NCI-H69 (cell line): ENCODE measurements around the gene USP54.

Experiments
- DNase-seq: peaks from one replicate; lab custom pipeline; 2025; lab: John Stamatoyannopoulos, UW

The USP54 gene

DNA sequence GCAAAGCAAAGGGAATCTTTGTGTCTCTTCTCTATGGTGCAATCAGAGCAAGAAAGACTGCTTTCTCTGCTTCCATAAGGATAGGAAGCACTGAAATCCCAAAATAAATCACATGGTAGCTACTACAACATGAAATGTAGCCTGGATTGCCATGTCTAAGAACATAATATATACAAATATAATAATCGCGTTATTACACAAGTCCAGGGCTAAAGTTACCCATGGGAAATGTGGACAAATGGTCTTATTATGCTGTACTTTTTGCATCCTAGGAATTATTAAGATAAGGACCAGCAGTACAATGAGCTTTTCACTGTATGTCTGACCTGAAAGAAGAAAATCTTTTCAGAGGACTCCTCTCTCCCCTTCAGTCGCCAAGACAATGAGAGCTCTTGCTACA lies 71.8 kb downstream of the USP54 start:
- no peak for DNase-seq

DNA sequence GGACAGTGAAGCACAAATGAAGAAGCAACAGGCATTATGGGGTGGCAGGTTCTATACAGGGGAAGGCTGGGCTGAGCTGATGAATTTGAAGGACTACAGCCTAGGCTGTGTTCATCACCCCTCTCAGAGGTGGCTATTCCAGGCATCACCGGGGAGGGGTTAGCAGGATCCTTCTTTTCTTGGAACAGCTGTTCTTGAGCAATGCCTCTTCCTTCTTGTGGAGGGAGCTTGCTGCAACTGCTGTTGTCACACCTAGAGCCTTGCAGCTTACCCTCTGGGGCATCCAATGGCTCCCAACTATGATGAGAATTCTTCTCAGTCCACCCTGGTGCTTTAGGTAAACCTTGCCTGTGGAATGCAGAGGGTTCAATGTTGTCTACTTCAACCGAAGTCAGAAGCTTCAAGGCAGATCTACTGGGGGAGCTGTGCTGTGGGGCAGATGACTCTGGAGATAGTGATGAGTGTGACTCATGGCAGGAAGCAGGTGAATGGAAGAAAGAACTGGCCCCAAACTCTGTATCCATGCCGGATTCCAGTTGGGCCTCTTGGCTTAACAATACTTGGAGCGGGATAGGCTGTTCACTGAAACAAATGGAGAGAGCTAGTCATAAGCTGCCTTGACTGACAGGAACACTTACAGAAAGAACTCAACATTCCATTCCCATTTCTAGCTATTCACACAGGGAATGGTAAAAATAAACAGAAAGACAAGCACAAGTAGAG lies 73.8 kb downstream of the USP54 start:
- no peak for DNase-seq

DNA sequence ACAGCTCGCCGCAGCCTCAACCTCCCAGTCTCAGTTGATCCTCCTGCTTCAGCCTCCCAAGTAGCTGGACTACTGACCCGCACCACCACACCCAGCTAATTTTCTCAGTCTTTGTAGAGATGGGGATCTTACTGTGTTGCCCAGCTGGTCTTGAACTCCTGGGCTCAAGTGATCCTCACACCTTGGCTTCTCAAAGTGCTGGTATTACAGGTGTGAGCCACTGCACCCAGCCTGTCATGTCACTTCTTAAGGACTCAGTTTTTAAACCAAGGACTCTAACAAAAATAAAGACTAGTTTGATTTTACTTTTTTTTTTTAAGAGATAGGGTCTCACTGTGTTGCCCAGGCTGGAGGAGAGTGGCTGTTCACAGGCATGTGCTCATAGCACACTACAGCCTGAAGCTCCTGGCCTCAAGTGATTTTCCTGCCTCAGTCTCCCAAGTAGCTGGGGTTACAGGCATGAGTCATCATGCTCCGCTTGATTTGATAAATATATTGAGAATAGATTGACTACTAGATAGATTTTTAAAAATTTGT lies 78.9 kb downstream of the USP54 start:
- DNase-seq, result no peak

DNA sequence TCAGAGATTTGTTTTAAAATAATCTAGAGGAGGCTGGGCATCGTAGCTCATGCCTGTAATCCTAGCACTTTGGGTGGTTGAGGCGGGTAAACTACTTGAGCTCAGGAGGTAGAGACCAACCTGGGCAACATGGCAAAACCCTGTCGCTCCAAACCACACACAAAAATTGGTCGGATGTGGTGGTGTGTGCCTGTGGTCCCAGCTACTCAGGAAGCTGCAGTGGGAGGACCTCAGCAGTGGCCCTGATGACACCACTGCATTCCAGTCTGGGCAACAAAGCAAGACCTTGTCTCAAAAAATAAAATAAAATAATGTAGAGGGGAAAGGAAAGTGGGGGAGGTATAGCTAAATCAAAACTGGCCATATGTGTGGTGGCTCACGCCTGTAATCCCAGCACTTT lies 81.4 kb downstream of the USP54 start:
- DNase-seq, result no peak

DNA sequence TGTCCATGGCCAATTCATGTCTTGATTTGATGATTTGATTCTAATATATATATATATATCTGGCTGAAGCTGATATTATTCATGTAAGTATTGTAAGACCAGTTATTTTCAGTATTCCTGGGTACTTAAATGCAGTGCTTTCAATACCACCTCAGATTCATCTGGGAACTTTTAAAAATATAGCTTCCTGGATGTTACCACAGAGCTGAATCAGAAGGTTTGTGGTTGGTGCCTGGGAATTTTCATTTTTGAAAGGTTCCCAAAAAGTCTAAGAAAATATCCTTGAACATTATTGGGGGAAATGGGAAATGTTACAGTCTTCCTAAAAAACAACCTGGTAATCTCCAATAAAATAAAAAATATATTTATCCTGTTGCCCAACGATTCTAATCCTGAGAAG lies 84.7 kb downstream of the USP54 start:
- no peak for DNase-seq

DNA sequence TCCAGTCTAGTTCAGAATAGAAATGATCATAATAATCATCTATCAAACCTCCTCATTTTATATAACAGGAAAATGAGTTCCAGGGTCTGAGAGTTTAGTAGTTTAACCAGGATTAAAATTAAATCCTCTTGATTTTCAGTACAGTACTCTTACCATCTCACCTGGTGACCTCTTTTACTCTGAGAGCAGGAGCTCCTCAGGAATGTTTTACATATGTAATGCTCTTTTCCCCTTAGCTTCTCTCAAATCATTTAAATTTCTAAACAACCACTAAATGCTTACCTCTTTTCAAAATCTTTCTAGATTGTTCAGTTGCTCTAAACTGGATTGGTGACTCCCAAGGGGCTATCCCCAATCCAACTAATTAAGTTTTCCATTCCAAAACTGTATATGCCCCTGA lies 85.1 kb downstream of the USP54 start:
- DNase-seq, result no peak

DNA sequence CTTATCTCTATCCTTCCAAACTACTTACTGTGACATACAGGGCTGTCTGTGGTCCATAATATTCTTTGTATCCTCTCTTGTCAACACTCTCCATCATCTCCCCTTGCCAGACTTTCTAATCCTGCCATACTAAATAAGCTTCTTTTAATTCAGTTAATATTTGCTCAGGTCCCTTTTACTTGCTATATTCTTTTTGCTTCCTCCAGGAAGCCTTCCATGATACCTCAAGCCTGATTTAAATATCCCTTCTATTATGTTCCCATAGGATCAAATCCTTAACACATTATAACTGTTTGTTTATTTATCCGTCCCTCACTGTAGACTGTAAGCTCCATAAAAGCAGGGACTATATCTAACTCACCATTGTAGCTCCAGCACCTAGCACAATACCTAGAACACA lies 88.1 kb downstream of the USP54 start:
- no peak for DNase-seq

DNA sequence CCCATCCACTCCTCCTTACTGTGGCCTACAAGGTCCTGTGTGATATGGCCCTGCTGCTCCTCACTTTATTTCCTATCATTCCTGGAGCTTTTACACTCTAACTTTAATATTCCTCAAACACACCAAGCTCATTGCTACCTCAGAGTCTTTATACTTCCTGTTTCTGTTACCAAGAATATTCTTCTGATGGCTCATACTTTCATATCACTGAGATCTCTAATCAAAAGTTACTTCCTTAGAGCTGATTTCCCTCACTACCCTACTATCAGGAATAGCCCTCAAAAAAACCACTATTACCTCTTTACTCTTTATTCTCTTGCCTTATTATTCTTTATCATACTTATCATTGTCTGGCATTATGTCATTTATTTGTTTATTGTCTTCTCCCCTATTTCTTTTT lies 89.5 kb downstream of the USP54 start:
- DNase-seq, result no peak

DNA sequence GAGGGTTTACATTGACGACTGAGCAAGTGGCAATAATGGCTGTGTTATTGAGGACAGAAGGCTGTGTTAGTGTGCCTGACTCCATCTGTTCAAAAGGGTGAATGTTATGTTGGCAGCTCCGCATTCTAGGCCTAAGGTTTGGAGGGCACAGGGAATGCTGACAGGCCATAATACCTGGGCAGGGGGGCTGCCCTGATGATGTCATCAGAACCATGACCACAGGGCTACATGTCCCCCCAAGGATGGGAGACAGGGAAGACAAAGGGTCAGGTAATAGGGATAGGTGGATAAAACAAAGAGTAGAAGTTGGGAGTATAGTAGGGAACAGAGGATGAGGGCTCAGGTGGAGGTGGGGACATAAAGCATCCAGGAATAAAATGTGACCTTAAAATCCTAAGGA lies 93.5 kb downstream of the USP54 start:
- no peak for DNase-seq

DNA sequence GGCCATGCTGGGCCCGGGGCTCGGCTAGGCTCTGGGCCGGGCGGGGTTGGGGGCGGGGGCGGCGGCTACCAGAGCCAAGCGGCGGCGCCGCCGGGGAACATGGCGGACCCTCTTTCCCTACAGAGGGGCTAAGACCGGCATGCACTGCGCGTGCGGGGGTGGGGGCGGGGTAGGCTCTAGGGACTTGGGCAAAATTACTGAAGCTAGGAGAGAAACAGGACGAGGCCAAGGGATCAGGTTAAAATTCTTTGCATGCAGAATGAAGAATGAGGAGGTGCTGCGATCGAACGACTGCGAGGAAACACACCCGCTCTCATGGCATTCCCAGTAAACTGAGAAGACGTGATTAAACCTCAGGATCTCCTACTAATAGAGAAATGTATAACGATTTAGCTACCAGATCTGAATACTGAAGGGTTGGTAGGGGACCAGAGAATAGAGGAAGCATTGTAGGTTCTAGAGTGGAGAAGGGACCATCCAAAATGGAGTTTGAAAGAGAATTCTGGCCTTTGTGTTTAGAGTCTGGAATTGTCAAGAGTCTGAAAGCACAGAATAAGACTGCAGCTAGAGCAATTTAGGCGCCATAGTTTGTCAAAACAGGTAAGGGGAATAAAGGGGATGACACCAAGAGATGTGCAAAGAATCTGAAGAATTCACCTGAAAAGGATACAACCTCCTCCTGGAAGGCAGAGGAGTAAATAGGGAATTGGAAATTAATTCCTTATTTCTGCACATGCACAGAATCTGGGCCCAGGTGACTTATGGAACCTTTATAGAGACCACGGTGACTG lies 95.1 kb downstream of the USP54 start, which contains the start of gene PPP3CB:
TSS of gene PPP3CB (minus strand) at position 141 of the 791 bp plus-strand sequence. CDS start at position 6, 135 bp downstream.
- DNase-seq, result peak; percentile 93

DNA sequence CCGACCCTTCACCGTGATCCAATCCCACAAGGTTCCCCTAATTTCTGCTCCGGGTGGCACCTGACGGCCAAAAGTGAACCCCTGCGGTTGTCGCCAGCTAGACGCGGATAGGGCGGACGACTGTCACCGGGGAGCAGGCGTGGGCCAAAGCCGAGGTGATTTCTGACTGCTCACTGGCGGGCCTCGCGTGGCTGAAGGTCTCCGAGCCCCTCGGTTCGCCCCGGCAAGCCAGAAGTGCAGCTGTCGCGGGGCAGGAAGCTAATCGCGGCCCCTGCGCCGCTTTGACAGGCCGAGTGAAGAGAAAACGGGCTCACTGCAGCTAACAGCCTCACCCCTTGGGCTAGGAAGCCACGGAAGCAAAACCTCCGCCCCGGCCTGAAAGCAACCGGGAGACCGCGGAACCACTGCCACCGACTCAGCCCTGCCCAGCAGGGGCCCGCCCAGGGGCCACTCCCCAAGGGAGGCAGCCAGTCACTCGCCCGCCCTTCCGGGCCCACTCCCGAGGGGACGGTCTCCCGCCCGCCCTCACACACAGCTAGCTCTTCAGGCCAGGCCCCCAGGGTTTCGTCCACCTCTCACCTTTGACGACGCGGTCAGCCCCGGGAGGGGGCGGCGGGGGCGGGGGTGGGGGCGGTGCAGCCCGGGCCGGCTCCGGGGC lies 95.8 kb downstream of the USP54 start:
- DNase-seq, result peak; percentile 87

DNA sequence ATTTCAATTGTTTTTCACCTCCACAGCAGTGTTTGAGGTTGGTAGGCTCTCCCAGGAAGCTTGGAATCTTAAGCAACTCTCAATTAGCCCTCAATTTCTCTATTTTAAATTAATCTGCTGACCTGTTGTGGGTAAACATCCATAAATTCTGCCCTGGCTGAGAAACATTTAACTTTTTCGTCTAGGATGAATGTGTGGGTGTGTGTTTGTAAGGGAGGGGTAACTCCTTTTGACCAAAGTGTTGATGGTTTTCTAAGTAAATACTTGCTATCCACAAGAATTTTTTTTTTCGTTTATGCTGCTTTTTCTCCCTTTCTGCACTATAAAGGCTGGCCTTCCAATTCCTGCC lies 96.3 kb downstream of the USP54 start:
- no peak for DNase-seq

DNA sequence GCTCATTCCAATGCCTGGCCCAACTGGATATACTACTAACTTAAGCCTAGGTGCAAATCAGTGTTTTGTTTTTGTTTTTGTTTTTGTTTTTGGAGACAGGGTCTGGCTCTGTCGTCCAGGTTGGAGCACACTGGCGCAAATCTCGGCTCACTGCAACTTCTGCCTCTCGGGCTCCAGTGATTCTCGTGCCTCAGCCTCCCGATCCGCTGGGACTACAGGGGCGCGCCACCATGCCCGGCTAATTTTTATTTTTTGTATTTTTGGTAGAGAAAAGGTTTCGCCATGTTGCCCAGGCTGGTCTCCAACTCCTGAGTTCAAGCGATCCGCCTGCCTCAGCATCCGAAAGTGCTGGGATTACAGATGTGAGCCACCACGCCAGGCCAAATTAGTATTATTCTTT lies 96.9 kb downstream of the USP54 start:
- DNase-seq, result no peak

DNA sequence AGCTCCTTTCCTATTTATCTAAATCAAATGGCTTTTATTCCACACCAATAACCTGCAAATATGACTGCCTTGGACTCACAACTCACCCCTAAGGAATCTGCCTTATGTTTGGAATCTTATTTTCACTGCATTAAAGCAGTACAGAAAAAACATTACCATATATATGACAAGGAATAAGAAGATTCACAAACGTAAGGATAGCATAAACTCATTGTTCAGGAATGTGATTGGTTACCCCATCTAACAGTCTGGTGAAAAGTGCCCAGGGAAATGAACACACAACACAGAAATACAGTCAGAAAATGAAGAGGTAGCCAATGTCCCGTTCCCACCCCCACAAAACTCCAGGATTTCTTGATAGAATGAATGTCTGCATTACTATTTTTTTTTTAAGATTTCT lies 97.4 kb downstream of the USP54 start:
- DNase-seq, result no peak

DNA sequence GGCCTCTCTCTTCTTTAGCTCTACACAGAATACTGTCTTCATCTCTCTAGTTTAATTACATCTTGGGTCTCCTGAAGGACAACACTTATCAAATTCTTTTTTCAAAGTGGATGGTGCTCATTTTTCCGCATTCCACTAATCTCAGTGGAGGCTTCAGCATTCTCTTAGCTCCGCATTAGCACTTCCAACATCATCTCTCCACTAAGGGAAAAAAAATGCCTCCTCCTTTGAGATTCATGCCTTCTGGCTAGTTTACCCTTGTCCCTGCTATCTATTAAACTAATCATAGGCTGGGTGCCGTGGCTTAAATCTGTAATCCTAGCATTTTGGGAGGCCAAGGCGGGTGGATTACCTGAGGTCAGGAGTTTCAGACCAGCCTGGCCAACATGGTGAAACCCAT lies 104.5 kb downstream of the USP54 start:
- no peak for DNase-seq

DNA sequence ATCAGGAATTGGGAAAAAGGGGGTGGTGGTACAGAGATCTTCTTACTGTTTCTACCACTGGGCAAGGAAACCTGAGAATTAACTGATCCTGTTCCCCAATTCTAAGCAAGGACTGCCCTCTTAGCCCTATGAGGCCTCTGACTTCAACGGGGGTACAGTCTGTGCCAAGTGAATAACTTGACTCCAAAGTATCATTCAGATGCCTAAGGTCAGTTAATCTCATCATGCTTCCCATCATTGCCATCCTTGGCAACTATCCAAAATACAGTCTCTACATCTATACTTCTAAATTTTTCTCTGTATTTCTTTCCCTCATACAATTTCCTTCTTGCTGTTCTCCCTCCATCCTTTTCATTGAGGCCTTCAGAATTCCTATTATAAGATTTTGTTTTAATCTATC lies 105.8 kb downstream of the USP54 start:
- no peak for DNase-seq

DNA sequence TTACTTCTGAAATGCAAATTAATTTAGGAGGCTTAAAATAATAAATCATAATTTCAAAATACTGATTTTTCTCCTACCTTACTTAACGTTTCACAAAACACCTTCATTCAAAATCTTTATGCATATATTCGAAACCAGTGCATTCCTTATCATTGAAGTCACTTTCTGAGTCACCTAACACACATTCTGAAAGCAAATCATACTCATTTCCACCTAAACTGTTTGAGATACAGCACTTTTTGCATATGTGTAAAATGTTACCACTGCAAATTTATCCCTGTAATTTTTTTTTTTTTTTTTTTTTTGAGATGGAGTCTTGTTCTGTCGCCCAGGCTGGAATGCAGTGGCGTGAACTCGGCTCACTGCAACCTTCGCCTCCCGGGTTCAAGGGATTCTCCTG lies 111.0 kb downstream of the USP54 start:
- DNase-seq, result no peak

DNA sequence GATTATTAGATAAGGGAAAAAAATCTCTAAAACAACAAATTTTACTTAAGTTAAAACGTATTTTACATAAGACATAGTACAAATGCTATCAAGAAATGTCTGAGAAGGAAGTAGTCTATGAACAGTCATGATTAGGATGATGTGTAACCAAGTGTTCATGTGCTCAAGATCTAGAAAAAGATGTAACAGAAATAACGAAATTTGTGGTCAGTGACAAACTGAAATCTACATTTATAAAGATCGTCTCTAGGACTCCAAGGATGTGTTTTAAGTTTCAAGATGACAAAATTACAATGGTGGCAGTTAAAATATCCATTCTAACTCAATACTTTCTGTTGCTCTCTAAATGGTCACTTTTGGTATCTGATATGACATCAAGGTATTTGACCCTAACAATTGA lies 112.5 kb downstream of the USP54 start:
- no peak for DNase-seq

DNA sequence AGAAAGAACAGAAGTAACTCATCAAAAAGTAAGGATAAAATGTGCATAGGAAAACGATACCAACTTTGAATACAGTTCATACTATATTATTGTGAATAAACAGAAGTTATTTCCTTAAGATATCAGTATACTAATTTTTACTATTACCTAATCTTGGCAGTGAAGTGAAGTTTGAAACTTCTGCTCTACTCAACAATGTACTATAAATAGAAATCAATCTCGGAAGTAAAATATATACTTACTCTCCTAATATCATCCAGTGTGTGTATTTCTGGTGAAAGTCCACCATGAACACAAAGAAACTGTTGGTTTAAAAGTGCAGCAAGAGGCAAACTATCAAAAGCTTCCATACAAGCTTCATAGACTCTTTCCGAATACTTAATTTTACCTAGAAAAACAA lies 119.9 kb downstream of the USP54 start:
- no peak for DNase-seq

DNA sequence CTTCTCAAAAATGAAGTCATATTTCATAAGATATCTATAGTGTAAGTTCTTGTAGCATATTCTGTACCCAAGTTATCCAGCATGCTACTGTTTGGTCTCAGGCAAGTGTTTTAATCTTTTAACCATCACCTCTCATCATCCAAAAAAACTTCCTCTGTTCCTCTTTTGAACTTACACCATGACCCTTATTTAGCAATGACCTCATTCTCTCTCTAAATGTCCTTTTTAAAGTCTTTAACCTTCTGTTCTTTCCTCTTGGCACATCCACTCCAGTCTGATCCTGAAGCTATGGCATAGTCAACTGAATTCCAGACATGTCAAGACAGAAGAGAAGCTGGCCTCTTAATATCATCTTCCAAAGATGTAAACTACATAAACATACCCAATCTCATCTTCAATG lies 121.6 kb downstream of the USP54 start:
- no peak for DNase-seq

DNA sequence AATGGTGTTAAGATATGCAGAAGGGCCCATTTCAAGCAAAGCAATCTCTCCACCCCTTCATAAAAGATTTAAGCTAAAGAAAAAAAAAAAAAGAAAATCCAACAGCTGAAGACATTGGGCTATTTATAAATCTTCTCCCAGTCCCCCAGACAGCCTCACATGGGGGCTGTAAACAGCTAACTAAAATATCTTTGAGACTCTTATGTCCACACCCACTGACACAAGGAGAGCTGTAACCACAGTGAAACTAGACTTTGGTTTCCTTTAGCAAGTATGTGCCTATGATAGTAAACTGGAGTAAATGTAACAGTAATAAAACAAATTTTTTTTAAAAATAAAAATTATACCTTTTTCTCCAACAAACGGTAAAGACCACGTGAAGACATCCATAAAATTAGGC lies 123.9 kb downstream of the USP54 start:
- DNase-seq, result no peak

DNA sequence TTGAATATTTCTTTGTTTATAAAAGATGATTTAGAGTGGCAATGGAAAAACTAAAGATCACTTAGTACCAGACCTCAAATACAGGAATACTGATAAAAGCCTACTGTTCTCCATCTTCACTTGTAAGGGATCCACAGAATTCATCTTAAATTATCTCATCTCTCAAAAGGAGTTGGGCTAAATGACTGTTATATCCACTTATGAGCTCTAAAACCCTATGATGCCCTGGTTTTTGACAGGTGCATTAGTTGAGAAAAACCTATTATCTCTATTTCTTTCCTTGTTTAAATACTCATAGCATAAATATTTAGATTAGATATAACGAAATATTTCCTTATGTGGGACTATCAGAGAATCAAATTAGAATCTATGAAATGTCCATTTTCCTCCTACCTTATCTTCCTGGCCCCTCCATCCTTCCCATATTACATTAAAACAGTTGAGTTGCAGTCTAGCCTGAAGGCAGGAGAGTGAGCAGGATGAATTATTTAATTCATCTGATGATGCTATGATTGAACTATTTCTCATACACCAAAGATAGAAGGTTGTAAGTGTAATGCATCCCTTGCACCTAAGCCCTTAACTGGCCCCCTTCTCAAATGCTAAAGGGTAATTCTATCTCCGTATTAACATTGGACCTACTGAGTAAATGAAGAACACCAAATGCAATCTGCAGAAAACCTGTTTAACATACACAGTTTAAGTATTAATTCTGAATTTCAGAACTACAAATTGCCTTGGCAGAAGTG lies 125.0 kb downstream of the USP54 start:
- DNase-seq, result no peak
